Mucosa of descending colon (tissue), 3 donors: ENCODE data around the gene CHRND. TPM values are rescaled to one million over a fixed set of nuclear protein-coding genes. Genes with fewer than 3 reads are reported as not detected.

Experiments
- ATAC-seq: fragments of 200-7000 bp; cut with Tn5 transposase; one replicate; pipeline ENCODE4 v1.9.1; 2020; ENCODE audit warnings: mild to moderate bottlenecking, moderate library complexity
- DNase-seq, 3 donors: peaks; one replicate each; pipeline ENCODE4 v3.0.0-alpha.2; 2020
- H3K36me3 ChIP-seq: fragments of 200-600 bp; one replicate; pipeline ENCODE4 v1.8.0; 2021; ENCODE audit warnings: low read depth, mild to moderate bottlenecking
- H3K4me1 ChIP-seq: fragments of 200-600 bp; one replicate; pipeline ENCODE4 v1.8.0; 2021; ENCODE audit warnings: low read depth, mild to moderate bottlenecking
- H3K4me3 ChIP-seq: fragments of 200-600 bp; one replicate; pipeline ENCODE4 v1.8.0; 2021; ENCODE audit warnings: mild to moderate bottlenecking
- H3K9me3 ChIP-seq: fragments of 200-600 bp; one replicate; pipeline ENCODE4 v1.8.0; 2021; ENCODE audit warnings: mild to moderate bottlenecking
- intact Hi-C, 2 donors: fragments of 100-400 bp; cut with DNase I in 1 of 2; cut with micrococcal nuclease in 1 of 2; formaldehyde crosslinking; loops; one replicate each; pipeline versions ENCODE4 v1.11.0 to v1.11.1; 2022; cut with DNase I, micrococcal nuclease
- total RNA-seq, 3 donors: library from RNA; stranded (reverse); fragmentation: NEBNext Ultra II Directional in 2 of 3; extraction: Animal tissue kit (Norgen Biotek cat#: 25700) in 2 of 3; gene quantifications; one replicate each; pipeline versions ENCODE4 v1.2.1 to v1.2.4, GENCODE V29; 2021 to 2023
- TF ChIP-seq, protein P1 (sequence below): fragments of 200-600 bp; IDR thresholded peaks from one replicate; pipeline ENCODE4 v1.8.0; 2022; ENCODE audit warnings: antibody characterized with exemption, mild to moderate bottlenecking
- donor health status: DM: no; HTN: no; CAD: no; lungs with moderate emphysema.
- donor health status: DM: no; HTN: no; CAD: no.
- donor health status: DM: no; HTN: yes; CAD: no.

The CHRND gene
- total RNA-seq, 3 donors from 2014 or later = not detected

- no peak for DNase-seq
- Histone ChIP-seq H3K4me3 (no peak overlapping the region), H3K4me1 (peaks cover 6% of the 10 kb centered on the region), H3K9me3 (no peaks in the 10 kb centered on the region), H3K36me3 (no peaks in the 10 kb centered on the region)
- ATAC-seq = no peak
- intact Hi-C loops = no loop called here
- TF ChIP-seq, protein P1, sequence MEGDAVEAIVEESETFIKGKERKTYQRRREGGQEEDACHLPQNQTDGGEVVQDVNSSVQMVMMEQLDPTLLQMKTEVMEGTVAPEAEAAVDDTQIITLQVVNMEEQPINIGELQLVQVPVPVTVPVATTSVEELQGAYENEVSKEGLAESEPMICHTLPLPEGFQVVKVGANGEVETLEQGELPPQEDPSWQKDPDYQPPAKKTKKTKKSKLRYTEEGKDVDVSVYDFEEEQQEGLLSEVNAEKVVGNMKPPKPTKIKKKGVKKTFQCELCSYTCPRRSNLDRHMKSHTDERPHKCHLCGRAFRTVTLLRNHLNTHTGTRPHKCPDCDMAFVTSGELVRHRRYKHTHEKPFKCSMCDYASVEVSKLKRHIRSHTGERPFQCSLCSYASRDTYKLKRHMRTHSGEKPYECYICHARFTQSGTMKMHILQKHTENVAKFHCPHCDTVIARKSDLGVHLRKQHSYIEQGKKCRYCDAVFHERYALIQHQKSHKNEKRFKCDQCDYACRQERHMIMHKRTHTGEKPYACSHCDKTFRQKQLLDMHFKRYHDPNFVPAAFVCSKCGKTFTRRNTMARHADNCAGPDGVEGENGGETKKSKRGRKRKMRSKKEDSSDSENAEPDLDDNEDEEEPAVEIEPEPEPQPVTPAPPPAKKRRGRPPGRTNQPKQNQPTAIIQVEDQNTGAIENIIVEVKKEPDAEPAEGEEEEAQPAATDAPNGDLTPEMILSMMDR = no peak
Observed at GRCh38 chr2:232505856-232506255, 20.1 kb upstream of the CHRND start.

DNA sequence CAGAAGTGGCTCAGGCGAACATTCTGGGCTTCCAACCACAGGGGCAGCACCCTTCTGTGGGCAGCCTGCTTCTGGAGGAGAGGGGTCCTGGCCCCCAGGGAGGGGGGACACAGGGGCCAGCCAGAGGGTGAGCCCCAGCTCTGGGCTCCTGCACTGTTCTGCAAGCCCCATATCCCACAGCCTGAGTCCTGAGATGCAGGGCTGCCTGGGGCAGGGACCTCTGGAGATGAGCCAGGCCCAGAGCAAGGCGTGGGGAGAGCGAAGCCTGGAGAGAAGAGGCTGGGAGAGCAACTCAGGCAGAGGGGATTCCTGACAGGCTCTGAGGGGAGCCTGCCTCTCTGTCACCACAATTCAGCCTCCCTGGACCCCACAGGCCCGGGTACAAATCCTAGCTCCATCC is 19.3 kb upstream of the CHRND start:
- TF ChIP-seq, protein P1 = no peak
- Histone ChIP-seq H3K4me3 (no peak overlapping the region), H3K9me3 (no peaks in the 10 kb centered on the region), H3K36me3 (no peaks in the 10 kb centered on the region), H3K4me1 (peaks cover 6% of the 10 kb centered on the region)
- intact Hi-C loops = no loop called here
- DNase-seq (no peak), ATAC-seq (no peak)

- TF ChIP-seq, protein P1 = no peak
- ATAC-seq (no peak), DNase-seq (no peak)
- Histone ChIP-seq H3K4me3 (no peak overlapping the region), H3K36me3 (no peaks in the 10 kb centered on the region), H3K4me1 (peaks cover 2% of the 10 kb centered on the region), H3K9me3 (no peaks in the 10 kb centered on the region)
- intact Hi-C loops = no loop called here
Observed at GRCh38 chr2:232508251-232508650, 17.7 kb upstream of the CHRND start.

GRCh38 chr2:232511336-232511890 is 14.5 kb upstream of the CHRND start:
- intact Hi-C loops = no loop called here
- Histone ChIP-seq H3K9me3 (no peaks in the 10 kb centered on the region), H3K4me3 (no peak overlapping the region), H3K36me3 (no peaks in the 10 kb centered on the region), H3K4me1 (no peaks in the 10 kb centered on the region)
- no peak for ATAC-seq
- TF ChIP-seq, protein P1 = no peak
- DNase-seq = no peak

DNA sequence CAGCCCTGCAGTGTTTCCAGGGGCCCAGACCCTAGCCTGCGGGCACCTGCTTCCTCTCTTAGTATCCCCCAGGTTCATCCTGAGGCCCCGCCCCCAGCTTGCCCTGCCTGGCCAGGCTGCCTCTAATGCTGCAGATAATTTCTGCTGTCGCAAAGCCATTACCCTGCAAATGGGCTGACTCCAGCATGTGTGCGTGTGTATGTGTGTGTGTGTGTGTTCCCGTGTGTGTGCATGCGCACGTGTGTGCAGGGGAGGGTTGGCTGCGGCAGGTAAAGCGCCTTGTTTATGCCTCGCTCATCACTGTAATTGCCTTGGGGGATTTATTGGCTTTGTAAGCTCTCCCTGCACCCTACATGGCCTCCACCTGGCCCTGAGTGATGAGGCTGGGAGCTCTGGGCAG is 13.4 kb upstream of the CHRND start:
- ATAC-seq (no peak), DNase-seq (no peak)
- no peaks in the 10 kb centered on the region for H3K36me3 ChIP-seq
- TF ChIP-seq, protein P1 = no peak
- H3K4me1 ChIP-seq = no peaks in the 10 kb centered on the region
- intact Hi-C loops = no loop called here
- H3K9me3 ChIP-seq = no peaks in the 10 kb centered on the region
- no peak overlapping the region for H3K4me3 ChIP-seq

DNA sequence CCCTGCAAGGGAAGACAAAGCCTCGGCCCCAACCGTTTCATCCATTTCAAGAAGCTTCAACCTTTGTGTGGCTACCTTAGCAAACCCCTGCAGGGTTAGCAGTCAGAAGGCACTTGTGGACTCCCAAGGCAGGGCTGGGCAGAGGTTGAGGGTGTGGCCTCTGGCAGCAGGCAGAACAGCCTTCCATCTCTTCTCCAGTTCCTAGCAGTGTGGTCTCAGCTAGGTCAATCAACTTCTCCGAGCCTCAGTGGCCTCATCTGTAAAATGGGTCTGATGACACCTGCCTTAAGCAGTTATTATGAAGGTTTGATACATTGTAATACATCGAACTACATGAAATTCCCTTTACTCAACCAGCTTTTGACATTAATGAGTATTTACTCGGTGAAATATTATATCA is 12.6 kb upstream of the CHRND start:
- no peak for ATAC-seq
- no peaks in the 10 kb centered on the region for H3K9me3 ChIP-seq
- H3K36me3 ChIP-seq = no peaks in the 10 kb centered on the region
- H3K4me3 ChIP-seq = no peak overlapping the region
- TF ChIP-seq, protein P1 = no peak
- H3K4me1 ChIP-seq = no peaks in the 10 kb centered on the region
- intact Hi-C loops = no loop called here
- no peak for DNase-seq
